ENCODE data around the gene COPS9. TPM values are rescaled to one million over a fixed set of nuclear protein-coding genes. Genes with fewer than 3 reads are reported as not detected.

COPS9 gene
- total RNA-seq, 1 donor from 2014 or later, result 143 TPM

- Mint-ChIP-seq H3K9me3 (no peaks in the 10 kb centered on the region), H3K27ac (ENCODE audit: unreplicated experiment) (peak overlapping the region; percentile 74), H3K4me1 (no peaks in the 10 kb centered on the region), H3K4me3 (no peak overlapping the region), H3K27me3 (ENCODE audit: low read depth) (peaks cover 3% of the 10 kb centered on the region), H3K36me3 (ENCODE audit: low read depth) (no peaks in the 10 kb centered on the region)
- TF ChIP-seq CTCF (conservative IDR thresholded peaks at IDR 0.05), result no peak
- no peak for DNase-seq (ENCODE audit: low read depth, low spot score)
These were observed 45.9 kb upstream of the COPS9 start for GRCh38 chr2:240182001-240182400.

- H3K4me3 Mint-ChIP-seq, result no peak overlapping the region
- no peaks in the 10 kb centered on the region for H3K4me1 Mint-ChIP-seq
- peak overlapping the region; percentile 76 for H3K27ac Mint-ChIP-seq (ENCODE audit: unreplicated experiment)
- no peaks in the 10 kb centered on the region for H3K9me3 Mint-ChIP-seq
- TF ChIP-seq CTCF (conservative IDR thresholded peaks at IDR 0.05), result no peak
- peaks cover 3% of the 10 kb centered on the region for H3K27me3 Mint-ChIP-seq (ENCODE audit: low read depth)
- no peaks in the 10 kb centered on the region for H3K36me3 Mint-ChIP-seq (ENCODE audit: low read depth)
- no peak for DNase-seq (ENCODE audit: low read depth, low spot score)
These were observed 44.0 kb upstream of the COPS9 start for GRCh38 chr2:240179941-240180666.

DNA sequence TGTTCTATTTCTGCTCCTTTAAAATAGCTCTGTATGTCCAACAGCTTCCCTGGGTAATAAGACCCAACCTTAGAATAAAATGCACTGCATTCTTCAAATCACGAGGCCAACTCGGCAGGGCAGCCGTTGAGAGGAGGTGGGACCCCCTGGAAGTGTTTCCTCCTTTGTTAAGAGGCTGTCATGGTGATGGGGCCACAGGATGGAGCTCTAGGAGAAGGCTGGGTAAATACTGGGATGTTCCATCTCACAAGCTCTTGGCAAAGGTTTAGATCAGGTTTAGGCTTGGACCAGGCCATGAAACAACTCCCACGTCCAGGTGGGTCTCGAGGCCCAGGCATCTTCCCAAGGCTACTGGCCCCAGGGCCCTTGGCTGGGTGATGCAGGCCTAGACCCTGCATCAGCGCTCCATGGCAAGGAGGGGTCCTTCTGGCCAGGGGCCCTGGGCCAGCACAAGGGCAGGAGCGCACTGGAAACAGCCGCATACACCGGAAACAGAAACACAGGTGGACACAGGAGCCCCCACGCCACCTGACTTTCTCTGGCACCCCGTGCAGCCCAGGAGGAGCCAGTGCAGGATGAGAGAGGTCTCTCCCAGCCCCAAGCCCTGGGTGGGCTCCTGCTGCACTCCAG is 43.2 kb upstream of the COPS9 start:
- Mint-ChIP-seq H3K27ac (ENCODE audit: unreplicated experiment) (no peak overlapping the region), H3K27me3 (ENCODE audit: low read depth) (peaks cover 3% of the 10 kb centered on the region), H3K4me3 (no peak overlapping the region), H3K4me1 (no peaks in the 10 kb centered on the region), H3K36me3 (ENCODE audit: low read depth) (no peaks in the 10 kb centered on the region), H3K9me3 (no peaks in the 10 kb centered on the region)
- DNase-seq (ENCODE audit: low read depth, low spot score), result no peak
- TF ChIP-seq CTCF (conservative IDR thresholded peaks at IDR 0.05), result no peak

- no peak for DNase-seq (ENCODE audit: low read depth, low spot score)
- Mint-ChIP-seq H3K27me3 (ENCODE audit: low read depth) (peaks cover 3% of the 10 kb centered on the region), H3K4me1 (no peaks in the 10 kb centered on the region), H3K9me3 (no peaks in the 10 kb centered on the region), H3K27ac (ENCODE audit: unreplicated experiment) (no peak overlapping the region), H3K4me3 (no peak overlapping the region), H3K36me3 (ENCODE audit: low read depth) (no peaks in the 10 kb centered on the region)
- TF ChIP-seq CTCF (conservative IDR thresholded peaks at IDR 0.05), result no peak
These were observed 42.5 kb upstream of the COPS9 start for GRCh38 chr2:240178564-240178963.

- no peak for TF ChIP-seq CTCF (conservative IDR thresholded peaks at IDR 0.05)
- peaks cover 3% of the 10 kb centered on the region for H3K27me3 Mint-ChIP-seq (ENCODE audit: low read depth)
- H3K4me1 Mint-ChIP-seq, result peaks cover 5% of the 10 kb centered on the region
- H3K27ac Mint-ChIP-seq (ENCODE audit: unreplicated experiment), result no peak overlapping the region
- no peak for DNase-seq (ENCODE audit: low read depth, low spot score)
- no peaks in the 10 kb centered on the region for H3K36me3 Mint-ChIP-seq (ENCODE audit: low read depth)
- no peak overlapping the region for H3K4me3 Mint-ChIP-seq
- H3K9me3 Mint-ChIP-seq, result no peaks in the 10 kb centered on the region
These were observed 38.4 kb upstream of the COPS9 start for GRCh38 chr2:240174496-240174895.

All from neural crest cell (in vitro differentiated cells).